ENCODE measurements around the gene AVPI1.
"Not testable (repeated sequence)": the region's sequence is repeated elsewhere in the genome, so short reads cannot be mapped to it uniquely, and the experiment has no call there.

Gene AVPI1

GRCh38 chr10:97711640-97712572 is 24.9 kb upstream of the AVPI1 start:
- no peak for DNase-seq (ENCODE audit: low spot score)

DNA sequence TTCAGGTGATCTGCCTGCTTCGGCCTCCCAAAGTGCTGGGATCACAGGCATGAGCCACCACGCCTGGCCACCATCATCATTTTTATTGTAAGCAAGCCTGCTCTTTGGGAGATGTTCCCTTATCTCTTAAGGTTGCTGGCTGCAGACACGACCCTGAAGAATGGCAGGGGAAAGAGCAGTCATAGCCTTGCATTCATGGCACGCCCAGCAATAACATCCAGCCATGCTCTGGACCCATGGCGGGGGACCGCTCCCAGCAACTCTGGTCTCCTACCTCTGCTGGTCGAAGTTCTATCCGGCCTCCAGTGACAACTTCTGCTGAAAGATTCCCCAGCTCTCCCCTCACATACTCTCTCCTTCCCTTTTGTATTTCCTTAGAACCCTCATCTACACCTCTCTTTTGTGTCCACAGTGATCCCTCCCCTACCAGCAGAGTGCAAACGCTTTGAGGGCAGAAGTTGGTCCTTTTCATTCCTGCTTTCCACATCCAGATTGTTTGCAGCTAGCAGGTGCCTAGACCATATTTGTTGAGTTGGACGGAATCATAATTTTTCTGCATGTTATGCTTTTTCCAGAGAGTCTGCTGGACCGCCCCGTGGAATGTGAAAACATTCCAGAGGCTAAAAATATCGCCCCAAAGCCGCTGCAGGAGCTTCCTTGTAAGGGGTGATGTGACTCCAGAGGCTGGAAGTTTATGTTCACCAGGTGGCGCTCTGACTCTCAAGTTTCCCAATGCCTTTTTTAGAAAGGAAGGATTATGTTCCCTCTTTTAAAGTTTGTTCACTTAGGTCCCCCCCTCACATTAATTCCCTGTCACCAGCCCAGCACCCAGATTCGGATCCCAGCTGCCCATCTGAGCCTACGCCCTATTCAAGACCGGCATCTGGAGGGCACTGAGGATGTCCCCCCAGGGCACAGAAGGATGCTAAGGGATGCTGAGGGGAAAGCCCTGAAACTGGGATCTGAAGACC is 22.2 kb upstream of the AVPI1 start:
- DNase-seq (ENCODE audit: low spot score) = peak; percentile 47

DNA sequence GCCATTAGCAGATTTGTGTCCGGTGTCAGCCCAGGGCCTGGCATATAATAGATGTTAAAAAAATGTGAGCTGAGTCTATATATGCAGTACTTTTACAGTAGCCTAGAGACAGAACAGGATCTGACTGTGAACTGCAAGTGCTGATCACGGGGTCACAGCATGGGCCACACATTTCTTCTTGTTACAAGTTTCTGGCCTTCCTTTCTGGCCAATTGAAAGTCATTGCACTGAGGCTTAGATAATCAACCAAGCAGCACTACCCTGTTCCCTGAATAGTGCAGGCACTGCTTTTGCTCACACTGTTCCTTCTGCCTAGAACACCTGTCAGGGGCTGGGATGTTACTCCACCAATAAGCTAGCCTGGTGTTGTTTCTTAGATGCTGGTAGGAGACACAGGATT is 21.1 kb upstream of the AVPI1 start:
- DNase-seq (ENCODE audit: low spot score) = no peak

DNA sequence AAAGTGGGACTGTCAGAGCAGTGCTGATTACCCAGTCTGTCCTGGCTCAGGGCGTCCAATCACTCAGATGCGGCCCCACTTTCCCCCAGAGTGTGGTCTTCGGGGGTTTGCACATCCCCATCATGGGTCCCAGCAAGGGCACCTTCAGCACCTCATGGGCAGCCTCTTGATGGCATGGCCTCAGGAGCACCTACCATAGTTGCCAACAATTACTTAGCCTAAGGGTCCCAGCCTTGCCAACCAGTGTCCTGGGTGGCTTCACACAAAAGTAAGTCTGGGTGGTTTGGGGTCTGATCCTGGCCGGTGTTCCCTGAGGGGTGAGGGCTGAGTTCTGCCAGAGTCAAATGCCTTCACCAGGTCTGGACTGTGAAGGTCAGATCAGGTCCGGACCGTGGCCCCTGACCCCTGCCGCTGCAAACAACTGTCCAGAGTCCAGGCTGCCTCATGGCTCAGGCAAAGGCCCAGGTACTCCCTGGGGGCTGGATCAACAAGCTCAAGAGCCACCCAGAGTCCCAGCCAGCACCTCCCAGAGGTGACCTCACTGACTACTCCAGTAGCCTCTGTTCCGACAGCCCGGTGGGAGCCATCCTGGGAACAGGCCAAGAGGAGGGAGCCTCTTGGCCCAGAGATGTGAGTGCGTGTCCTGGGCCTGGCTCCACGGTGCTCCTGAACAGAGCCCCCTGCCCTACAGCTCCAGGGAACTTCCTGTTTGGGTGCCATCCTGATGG is 20.3 kb upstream of the AVPI1 start:
- no peak for DNase-seq (ENCODE audit: low spot score)

GRCh38 chr10:97705006-97705670 is 18.1 kb upstream of the AVPI1 start:
- no peak for DNase-seq (ENCODE audit: low spot score)

GRCh38 chr10:97704341-97704740 is 17.3 kb upstream of the AVPI1 start:
- no peak for DNase-seq (ENCODE audit: low spot score)

DNA sequence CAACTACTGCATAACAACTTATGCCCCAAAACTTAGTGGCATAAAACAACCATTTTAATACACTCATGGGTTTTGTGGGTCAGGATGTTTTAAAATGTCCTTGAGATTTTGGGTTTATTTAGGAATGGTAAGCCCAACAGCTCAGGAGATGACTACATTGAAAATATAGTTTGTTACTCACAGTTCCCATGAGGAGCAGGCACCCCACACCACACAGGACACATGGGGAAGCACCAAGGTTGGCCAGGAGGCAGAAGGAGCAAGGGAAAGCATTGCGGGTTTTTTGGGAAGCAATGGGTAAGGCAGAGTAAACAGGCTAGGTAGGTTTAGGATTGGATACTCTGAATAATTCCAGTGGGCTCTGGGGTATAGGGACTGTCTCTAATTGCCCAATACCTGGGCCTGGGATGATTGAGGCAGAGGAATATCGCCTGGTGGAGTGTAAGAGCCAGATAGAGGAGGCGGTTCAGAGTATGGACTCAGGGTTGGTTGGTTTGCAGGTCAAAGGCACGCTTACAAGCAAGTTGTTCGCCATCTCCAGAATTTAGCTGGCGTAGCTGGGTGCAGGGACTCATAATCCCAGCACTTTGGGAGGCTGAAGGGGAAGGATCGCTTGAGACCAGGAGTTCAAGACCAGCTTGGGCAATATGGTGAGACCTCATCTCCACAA is 16.5 kb upstream of the AVPI1 start:
- DNase-seq (ENCODE audit: low spot score) = no peak

DNA sequence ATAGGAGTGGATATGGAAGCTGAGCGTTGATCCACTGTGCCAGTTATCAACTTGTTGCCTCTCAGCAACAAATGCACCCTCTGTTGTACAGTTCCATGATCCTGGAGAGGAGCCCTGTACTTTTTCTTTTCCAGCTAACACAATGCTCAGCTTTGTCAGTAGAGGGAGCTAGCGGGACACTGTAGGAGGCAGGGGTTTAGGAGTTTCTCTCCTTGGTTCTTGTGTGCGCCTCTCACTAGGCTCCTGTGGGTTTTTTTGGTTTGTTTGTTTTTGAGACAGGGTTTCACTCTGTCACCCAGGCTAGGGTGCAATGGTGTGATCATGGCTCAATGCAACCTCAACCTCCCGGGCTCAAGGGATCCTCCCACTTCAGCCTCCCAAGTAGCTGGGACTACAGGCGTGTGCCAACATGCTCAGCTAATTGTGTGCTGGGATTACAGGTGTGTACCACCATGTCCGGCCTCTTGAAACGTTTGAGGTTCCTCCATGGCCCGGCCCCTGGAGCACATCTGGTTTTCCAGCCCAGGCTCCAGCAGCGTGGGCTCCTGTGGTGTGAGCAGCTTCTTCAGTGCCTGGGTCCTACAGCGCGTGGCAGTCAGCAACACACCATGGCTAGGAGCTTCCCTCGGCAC is 14.5 kb upstream of the AVPI1 start:
- peak; percentile 88 for DNase-seq (ENCODE audit: low spot score)

- not testable (repeated sequence) for DNase-seq (ENCODE audit: low spot score)
Observed at GRCh38 chr10:97698072-97698655, 11.1 kb upstream of the AVPI1 start.

GRCh38 chr10:97690133-97690532 is 3.1 kb upstream of the AVPI1 start:
- no peak for DNase-seq (ENCODE audit: low spot score)

DNA sequence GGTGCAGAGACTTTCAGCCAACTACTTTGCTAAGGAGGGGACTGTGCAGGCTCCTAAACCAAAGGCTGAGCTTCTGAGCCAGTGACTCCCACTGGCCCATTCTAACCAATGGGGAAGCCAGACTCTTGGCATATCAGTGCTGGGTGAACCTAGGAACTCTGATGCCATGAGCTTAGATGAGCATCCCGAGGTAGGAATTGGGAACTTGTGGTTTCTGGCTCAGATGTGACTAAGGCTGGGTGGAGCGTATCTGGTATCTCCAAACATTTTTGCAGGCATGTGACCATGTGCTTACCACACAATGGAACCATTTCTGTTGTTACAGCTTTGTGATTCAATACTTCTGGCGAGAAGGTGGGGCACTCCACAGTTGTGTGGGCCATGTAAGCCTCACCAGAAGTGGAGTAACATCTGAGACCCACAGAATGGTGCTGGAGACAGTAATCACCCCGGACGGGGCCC is 2.5 kb upstream of the AVPI1 start:
- DNase-seq (ENCODE audit: low spot score) = no peak

DNA sequence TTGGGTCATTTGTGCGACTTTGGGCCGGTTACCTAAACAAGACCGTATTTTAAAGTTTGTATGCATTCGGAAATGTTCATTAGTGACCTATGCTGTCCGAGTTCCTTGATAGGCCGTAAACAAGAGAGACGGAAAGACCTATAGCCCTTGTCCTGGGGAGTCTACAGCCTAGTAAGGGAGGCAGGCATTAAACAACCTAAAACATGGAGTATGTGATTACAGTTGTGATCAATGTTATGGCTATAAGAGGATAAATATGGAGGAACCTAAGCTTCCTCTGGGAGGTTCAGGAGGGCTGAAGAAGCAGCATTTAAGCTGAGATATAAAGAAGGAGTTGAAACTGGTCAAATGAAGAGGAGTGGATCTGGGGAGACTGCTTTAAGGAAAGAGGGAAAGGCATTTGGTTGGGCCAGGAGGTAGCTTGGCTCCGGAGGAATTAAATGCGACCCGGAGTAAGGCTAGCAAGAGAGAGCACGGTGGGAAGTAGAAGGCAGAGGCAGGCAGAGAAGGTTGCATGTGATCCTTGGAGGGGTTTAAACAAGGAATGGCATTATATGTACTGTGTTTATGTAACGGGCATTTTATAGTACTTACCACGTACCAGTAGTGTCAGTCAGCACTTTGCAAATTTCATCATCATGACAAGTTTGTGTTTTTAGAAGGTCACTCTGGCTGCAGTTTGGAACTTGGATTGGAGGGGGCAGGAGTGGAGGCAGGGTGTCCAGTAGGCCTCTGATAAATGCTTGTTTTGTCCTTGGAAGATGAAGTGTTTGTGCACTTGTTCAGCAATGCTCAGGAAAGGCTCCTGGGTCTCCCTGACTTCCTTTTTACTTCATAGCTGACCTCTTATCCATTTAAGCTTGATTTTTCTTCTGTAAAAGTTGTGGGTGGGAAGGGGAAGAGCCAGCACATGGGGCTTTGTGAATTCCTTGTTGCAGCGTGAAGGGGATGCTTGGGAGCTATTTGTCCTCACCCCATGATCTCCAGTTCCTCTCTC is 1.0 kb upstream of the AVPI1 start:
- peak; percentile 41 for DNase-seq (ENCODE audit: low spot score)

GRCh38 chr10:97686301-97686961 is 610 bp downstream of the AVPI1 start:
- DNase-seq (ENCODE audit: low spot score) = no peak

GRCh38 chr10:97685395-97685958 is 1.6 kb downstream of the AVPI1 start:
- no peak for DNase-seq (ENCODE audit: low spot score)

GRCh38 chr10:97684866-97685394 is 2.1 kb downstream of the AVPI1 start:
- DNase-seq (ENCODE audit: low spot score) = no peak

- DNase-seq (ENCODE audit: low spot score) = not testable (repeated sequence)
Observed at GRCh38 chr10:97684368-97684713, 2.7 kb downstream of the AVPI1 start.

DNA sequence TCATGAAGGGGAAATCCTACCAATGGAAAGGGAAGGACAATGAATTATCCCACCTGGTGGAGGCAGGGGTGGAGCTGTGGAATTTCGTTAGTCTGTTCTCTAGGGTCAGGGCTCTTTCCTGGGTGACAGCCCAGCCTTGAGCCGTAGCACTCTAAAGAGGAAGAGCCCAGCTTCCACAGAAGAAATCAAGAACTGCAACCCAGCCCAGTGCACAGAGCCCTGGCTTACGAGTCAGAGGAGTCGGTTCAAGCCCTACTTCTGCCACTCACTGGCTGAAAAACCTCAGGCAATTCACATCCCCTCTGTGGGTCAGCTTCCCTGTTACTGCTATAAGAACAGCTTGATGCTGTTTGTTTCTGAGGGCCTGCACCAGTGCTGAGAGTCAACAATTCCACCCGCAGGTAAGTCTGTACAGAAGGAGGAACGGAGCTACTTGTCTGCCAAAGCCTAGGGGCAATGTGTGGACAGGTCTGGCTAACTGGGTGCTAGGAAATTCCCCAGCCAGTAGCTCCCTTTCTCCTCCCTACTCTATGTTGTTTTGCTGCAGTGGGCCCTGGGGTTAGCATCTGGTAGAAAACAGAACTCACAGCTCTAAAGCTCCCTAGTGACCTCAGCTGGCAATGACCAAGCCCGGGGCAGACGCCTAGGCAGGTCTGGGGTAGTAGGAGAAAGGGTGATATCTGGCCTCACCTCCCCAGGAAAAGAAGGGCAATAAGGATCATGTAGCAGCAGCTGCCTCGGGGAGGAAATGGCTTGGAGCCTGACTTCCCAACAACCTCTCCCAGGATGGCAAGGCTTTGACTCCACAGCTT is 3.3 kb downstream of the AVPI1 start:
- DNase-seq (ENCODE audit: low spot score) = peak; percentile 28
